Mesenchymal stem cell (in vitro differentiated cells and primary cell): ENCODE data around the gene PLCG2.

Experiments
- DNase-seq: peaks from one replicate; pipeline ENCODE4 v3.0.0-alpha.2; 2013
- H2AFZ ChIP-seq: one replicate; pipeline ENCODE4 v1.6.1; 2013; ENCODE audit warnings: low read depth, mild to moderate bottlenecking, control low read depth, inconsistent platforms, low read length, moderate library complexity
- H2AK5ac ChIP-seq: 2 replicates; pipeline ENCODE4 v1.6.1; 2013; ENCODE audit warnings: low read length, moderate library complexity, mild to moderate bottlenecking, inconsistent platforms; ENCODE audit not compliant: severe bottlenecking
- H2BK120ac ChIP-seq: one replicate; pipeline ENCODE4 v1.6.1; 2013; ENCODE audit warnings: low read depth, mild to moderate bottlenecking, inconsistent platforms, low read length, moderate library complexity
- H2BK12ac ChIP-seq, 2 experiments: one replicate each; pipeline ENCODE4 v1.6.1; 2013; ENCODE audit warnings: inconsistent platforms in 2 of 2, low read length in 2 of 2, mild to moderate bottlenecking in 2 of 2, moderate library complexity in 2 of 2, control low read depth in 1 of 2
- H2BK15ac ChIP-seq: one replicate; pipeline ENCODE4 v1.6.1; 2013; ENCODE audit warnings: mild to moderate bottlenecking, low read depth, inconsistent platforms; ENCODE audit not compliant: poor library complexity, severe bottlenecking
- H2BK5ac ChIP-seq: 2 replicates; pipeline ENCODE4 v1.6.1; 2013; ENCODE audit warnings: low read depth, mild to moderate bottlenecking, low read length, control low read depth, inconsistent platforms; ENCODE audit not compliant: poor library complexity, severe bottlenecking
- H3K14ac ChIP-seq, 2 experiments: one replicate each; pipeline ENCODE4 v1.6.1; 2013; ENCODE audit warnings: inconsistent platforms in 2 of 2, low read length in 2 of 2, control low read depth in 1 of 2, mild to moderate bottlenecking in 1 of 2, moderate library complexity in 1 of 2
- H3K18ac ChIP-seq, 2 experiments: one replicate each; pipeline ENCODE4 v1.6.1; 2013; ENCODE audit warnings: inconsistent platforms in 2 of 2, low read length in 2 of 2, control low read depth in 1 of 2, low read depth in 1 of 2, mild to moderate bottlenecking in 1 of 2
- H3K23ac ChIP-seq, 2 experiments: one replicate each; pipeline ENCODE4 v1.6.1; 2013; ENCODE audit warnings: inconsistent platforms in 2 of 2, low read length in 2 of 2, mild to moderate bottlenecking in 2 of 2, moderate library complexity in 2 of 2, control low read depth in 1 of 2
- H3K27ac ChIP-seq: 2 replicates; pipeline ENCODE4 v1.5.1; 2013; ENCODE audit warnings: mild to moderate bottlenecking, moderate library complexity, low read length, control low read depth, inconsistent platforms; ENCODE audit not compliant: poor library complexity, severe bottlenecking
- H3K27me3 ChIP-seq, 2 experiments: 2 replicates each; pipeline versions ENCODE4 v1.6.1 to v1.7.0; 2013; ENCODE audit warnings: low read length in 2 of 2, mild to moderate bottlenecking in 2 of 2, moderate library complexity in 2 of 2, control low read depth in 1 of 2, inconsistent platforms in 1 of 2; ENCODE audit not compliant: control insufficient read depth in 1 of 2, insufficient read depth in 1 of 2
- H3K36me3 ChIP-seq, 2 experiments: 2 replicates each; pipeline versions ENCODE4 v1.6.1 to v1.7.0; 2013; ENCODE audit warnings: low read length in 2 of 2, control low read depth in 1 of 2, inconsistent platforms in 1 of 2, low read depth in 1 of 2, mild to moderate bottlenecking in 1 of 2; ENCODE audit not compliant: insufficient read depth in 2 of 2, control insufficient read depth in 1 of 2
- H3K4ac ChIP-seq, 2 experiments: one replicate each; pipeline ENCODE4 v1.6.1; 2013; ENCODE audit warnings: inconsistent platforms in 2 of 2, low read length in 2 of 2, mild to moderate bottlenecking in 2 of 2, moderate library complexity in 2 of 2, control low read depth in 1 of 2, low read depth in 1 of 2
- H3K4me1 ChIP-seq: 2 replicates; pipeline ENCODE4 v1.6.1; 2013; ENCODE audit warnings: low read depth, low read length, control low read depth; ENCODE audit not compliant: control insufficient read depth, insufficient read depth
- H3K4me2 ChIP-seq: 2 replicates; pipeline ENCODE4 v1.6.1; 2013; ENCODE audit warnings: low read length, mild to moderate bottlenecking, inconsistent platforms; ENCODE audit not compliant: poor library complexity, severe bottlenecking
- H3K4me3 ChIP-seq, 2 experiments: 2 replicates each; pipeline versions ENCODE4 v1.5.1 to v1.7.0; 2013; ENCODE audit warnings: low read length in 2 of 2, mild to moderate bottlenecking in 2 of 2, control low read depth in 1 of 2, low read depth in 1 of 2; ENCODE audit not compliant: insufficient read depth in 1 of 2
- H3K79me1 ChIP-seq: replicated peaks from 2 replicates; pipeline ENCODE4 v1.6.1; 2013; ENCODE audit warnings: mild to moderate bottlenecking, control low read depth, low read length, inconsistent platforms; ENCODE audit not compliant: poor library complexity, severe bottlenecking
- H3K9ac ChIP-seq: 2 replicates; pipeline ENCODE4 v1.7.0; 2013; ENCODE audit warnings: mild to moderate bottlenecking, low read length, moderate library complexity
- H3K9me3 ChIP-seq: 2 replicates; pipeline ENCODE4 v1.7.0; 2013; ENCODE audit warnings: mild to moderate bottlenecking, low read length; ENCODE audit not compliant: control insufficient read depth
- H4K8ac ChIP-seq: one replicate; pipeline ENCODE4 v1.6.1; 2013; ENCODE audit warnings: inconsistent platforms, mild to moderate bottlenecking, low read length, moderate library complexity
- H4K91ac ChIP-seq: one replicate; pipeline ENCODE4 v1.6.1; 2013; ENCODE audit warnings: mild to moderate bottlenecking, low read length, inconsistent platforms
- WGBS: methylation state at CpG from one replicate; pipeline ENCODE4 v1.1.7; 2013; ENCODE audit warnings: mixed read lengths; 5-methylcytosine and 5-hydroxymethylcytosine counted together

Gene PLCG2

GRCh38 chr16:81837312-81837751 lies 58.2 kb downstream of the PLCG2 start:
- no peak overlapping the region for H3K9ac ChIP-seq
- no peak overlapping the region for H3K14ac ChIP-seq
- H3K23ac ChIP-seq = no peak overlapping the region
- no peaks in the 10 kb centered on the region for H3K9me3 ChIP-seq
- no peaks in the 10 kb centered on the region for H3K79me1 ChIP-seq
- H3K4me2 ChIP-seq = no peak overlapping the region
- H4K91ac ChIP-seq = no peak overlapping the region
- H2BK120ac ChIP-seq = no peak overlapping the region
- H2AK5ac ChIP-seq = no peak overlapping the region
- no peak overlapping the region for H3K4me3 ChIP-seq
- no peak overlapping the region for H4K8ac ChIP-seq
- H3K18ac ChIP-seq = no peak overlapping the region
- no peak overlapping the region for H2AFZ ChIP-seq
- no peak overlapping the region for H3K4ac ChIP-seq
- H2BK12ac ChIP-seq = no peak overlapping the region
- peaks cover 10% of the 10 kb centered on the region for H3K4me1 ChIP-seq
- 76% methylated on average over 8 of the region's 9 CpGs for WGBS
- H3K27me3 ChIP-seq = peaks cover 9 to 12% of the 10 kb centered on the region in 2 experiments
- no peak overlapping the region for H2BK5ac ChIP-seq
- H2BK15ac ChIP-seq = no peak overlapping the region
- no peak for DNase-seq
- H3K36me3 ChIP-seq = no peaks in the 10 kb centered on the region
- no peak overlapping the region for H3K27ac ChIP-seq

- H3K36me3 ChIP-seq = no peaks in the 10 kb centered on the region
- H3K4me1 ChIP-seq = peaks cover 10% of the 10 kb centered on the region
- H3K79me1 ChIP-seq = no peaks in the 10 kb centered on the region
- H2BK5ac ChIP-seq = no peak overlapping the region
- H4K91ac ChIP-seq = no peak overlapping the region
- H3K4ac ChIP-seq = no peak overlapping the region
- H3K9ac ChIP-seq = no peak overlapping the region
- DNase-seq = no peak
- no peak overlapping the region for H2AFZ ChIP-seq
- H3K9me3 ChIP-seq = no peaks in the 10 kb centered on the region
- peaks cover 9 to 11% of the 10 kb centered on the region in 2 experiments for H3K27me3 ChIP-seq
- H3K4me2 ChIP-seq = no peak overlapping the region
- H4K8ac ChIP-seq = no peak overlapping the region
- no peak overlapping the region for H2BK15ac ChIP-seq
- no peak overlapping the region for H2BK12ac ChIP-seq
- no peak overlapping the region for H3K27ac ChIP-seq
- no peak overlapping the region for H3K4me3 ChIP-seq
- no peak overlapping the region for H3K23ac ChIP-seq
- H3K18ac ChIP-seq = no peak overlapping the region
- WGBS = 51% methylated on average over 3 of the region's 4 CpGs
- H2BK120ac ChIP-seq = no peak overlapping the region
- no peak overlapping the region for H2AK5ac ChIP-seq
- no peak overlapping the region for H3K14ac ChIP-seq
These were observed 59.7 kb downstream of the PLCG2 start for GRCh38 chr16:81838794-81839193.

GRCh38 chr16:81841722-81842121 lies 62.6 kb downstream of the PLCG2 start:
- H3K14ac ChIP-seq = no peak overlapping the region
- no peak overlapping the region for H4K91ac ChIP-seq
- H3K4me3 ChIP-seq = no peak overlapping the region
- no peaks in the 10 kb centered on the region for H3K79me1 ChIP-seq
- no peak overlapping the region for H3K27ac ChIP-seq
- no peak overlapping the region for H3K23ac ChIP-seq
- H4K8ac ChIP-seq = no peak overlapping the region
- DNase-seq = no peak
- H3K9ac ChIP-seq = no peak overlapping the region
- no peak overlapping the region for H2BK120ac ChIP-seq
- WGBS = 84% methylated on average over 7 of the region's 7 CpGs
- no peak overlapping the region for H2BK5ac ChIP-seq
- no peak overlapping the region for H3K18ac ChIP-seq
- H3K36me3 ChIP-seq = no peaks in the 10 kb centered on the region
- H3K27me3 ChIP-seq = peaks cover 3 to 14% of the 10 kb centered on the region in 2 experiments
- H2BK15ac ChIP-seq = no peak overlapping the region
- H3K4me1 ChIP-seq = peaks cover 4% of the 10 kb centered on the region
- no peak overlapping the region for H3K4me2 ChIP-seq
- peaks cover 5% of the 10 kb centered on the region for H3K9me3 ChIP-seq
- no peak overlapping the region for H3K4ac ChIP-seq
- no peak overlapping the region for H2AK5ac ChIP-seq
- no peak overlapping the region for H2AFZ ChIP-seq
- H2BK12ac ChIP-seq = no peak overlapping the region

- WGBS = 74% methylated on average over 11 of the region's 12 CpGs
- no peak overlapping the region for H3K4me3 ChIP-seq
- H4K91ac ChIP-seq = no peak overlapping the region
- H2BK12ac ChIP-seq = no peak overlapping the region
- no peaks in the 10 kb centered on the region for H3K79me1 ChIP-seq
- no peak overlapping the region for H3K9ac ChIP-seq
- no peak overlapping the region for H3K4me2 ChIP-seq
- H3K18ac ChIP-seq = no peak overlapping the region
- no peak overlapping the region for H3K27ac ChIP-seq
- no peaks in the 10 kb centered on the region for H3K4me1 ChIP-seq
- peaks cover 8 to 21% of the 10 kb centered on the region in 2 experiments for H3K27me3 ChIP-seq
- H3K4ac ChIP-seq = no peak overlapping the region
- no peaks in the 10 kb centered on the region for H3K36me3 ChIP-seq
- H3K9me3 ChIP-seq = peaks cover 5% of the 10 kb centered on the region
- no peak overlapping the region for H2BK120ac ChIP-seq
- DNase-seq = no peak
- no peak overlapping the region for H3K14ac ChIP-seq
- H2AK5ac ChIP-seq = no peak overlapping the region
- H2BK5ac ChIP-seq = no peak overlapping the region
- no peak overlapping the region for H2BK15ac ChIP-seq
- H3K23ac ChIP-seq = no peak overlapping the region
- no peak overlapping the region for H2AFZ ChIP-seq
- H4K8ac ChIP-seq = no peak overlapping the region
These were observed 63.6 kb downstream of the PLCG2 start for GRCh38 chr16:81842564-81843242.
